ENCODE results near the gene TRDN. TPM values are rescaled to one million over a fixed set of nuclear protein-coding genes. Genes with fewer than 3 reads are reported as not detected.

TRDN gene
- total RNA-seq, 1 donor = not detected

DNA sequence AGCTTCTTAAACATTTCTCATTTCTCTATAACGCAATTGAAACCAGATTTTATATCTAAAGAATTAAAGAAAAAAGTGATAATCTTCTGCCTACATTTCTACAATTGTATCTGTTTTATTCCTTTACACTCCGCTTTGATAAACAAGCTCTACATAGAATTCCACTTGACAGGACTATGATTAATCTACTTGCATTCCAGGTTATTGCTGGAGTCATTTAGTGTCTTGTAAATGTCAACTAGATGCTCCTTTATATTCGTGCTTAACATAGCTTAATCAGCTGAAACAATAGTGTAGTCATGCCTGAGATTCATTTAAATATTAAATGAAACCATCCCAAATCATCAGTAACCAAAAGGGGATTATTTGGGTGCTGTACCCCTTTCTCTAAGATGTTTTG is 284.0 kb downstream of the TRDN start:
- TF ChIP-seq, protein P1, sequence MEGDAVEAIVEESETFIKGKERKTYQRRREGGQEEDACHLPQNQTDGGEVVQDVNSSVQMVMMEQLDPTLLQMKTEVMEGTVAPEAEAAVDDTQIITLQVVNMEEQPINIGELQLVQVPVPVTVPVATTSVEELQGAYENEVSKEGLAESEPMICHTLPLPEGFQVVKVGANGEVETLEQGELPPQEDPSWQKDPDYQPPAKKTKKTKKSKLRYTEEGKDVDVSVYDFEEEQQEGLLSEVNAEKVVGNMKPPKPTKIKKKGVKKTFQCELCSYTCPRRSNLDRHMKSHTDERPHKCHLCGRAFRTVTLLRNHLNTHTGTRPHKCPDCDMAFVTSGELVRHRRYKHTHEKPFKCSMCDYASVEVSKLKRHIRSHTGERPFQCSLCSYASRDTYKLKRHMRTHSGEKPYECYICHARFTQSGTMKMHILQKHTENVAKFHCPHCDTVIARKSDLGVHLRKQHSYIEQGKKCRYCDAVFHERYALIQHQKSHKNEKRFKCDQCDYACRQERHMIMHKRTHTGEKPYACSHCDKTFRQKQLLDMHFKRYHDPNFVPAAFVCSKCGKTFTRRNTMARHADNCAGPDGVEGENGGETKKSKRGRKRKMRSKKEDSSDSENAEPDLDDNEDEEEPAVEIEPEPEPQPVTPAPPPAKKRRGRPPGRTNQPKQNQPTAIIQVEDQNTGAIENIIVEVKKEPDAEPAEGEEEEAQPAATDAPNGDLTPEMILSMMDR (IDR thresholded peaks at IDR 0.05; ENCODE audit: insufficient read depth, low read depth, low read length) = no peak
- H3K4me3 ChIP-seq (ENCODE audit: low read depth, low read length) = no peak overlapping the region
- no peak for DNase-seq (ENCODE audit: low read depth)

DNA sequence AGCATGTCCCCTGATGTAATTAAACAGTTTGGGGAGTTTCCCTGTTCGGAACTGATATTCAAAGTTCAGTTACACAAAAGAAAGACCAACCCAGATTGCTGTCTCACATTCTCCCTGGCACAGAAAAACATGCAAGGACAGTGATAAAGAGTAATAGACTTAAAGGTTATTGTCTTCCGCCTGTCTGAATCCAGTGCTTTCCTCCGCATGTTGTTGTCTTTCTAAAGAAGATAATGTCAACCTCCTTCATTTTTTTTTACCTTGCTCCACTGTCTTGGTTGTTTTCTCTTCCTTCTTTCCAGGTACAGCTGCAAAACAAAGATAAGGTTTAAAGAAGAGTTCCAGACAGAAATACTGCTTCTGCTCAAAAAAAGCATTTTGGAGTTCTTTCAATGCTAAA is 284.5 kb downstream of the TRDN start:
- no peak for DNase-seq (ENCODE audit: low read depth)
- TF ChIP-seq, protein P1 (IDR thresholded peaks at IDR 0.05; ENCODE audit: insufficient read depth, low read depth, low read length) = no peak
- H3K4me3 ChIP-seq (ENCODE audit: low read depth, low read length) = no peak overlapping the region

DNA sequence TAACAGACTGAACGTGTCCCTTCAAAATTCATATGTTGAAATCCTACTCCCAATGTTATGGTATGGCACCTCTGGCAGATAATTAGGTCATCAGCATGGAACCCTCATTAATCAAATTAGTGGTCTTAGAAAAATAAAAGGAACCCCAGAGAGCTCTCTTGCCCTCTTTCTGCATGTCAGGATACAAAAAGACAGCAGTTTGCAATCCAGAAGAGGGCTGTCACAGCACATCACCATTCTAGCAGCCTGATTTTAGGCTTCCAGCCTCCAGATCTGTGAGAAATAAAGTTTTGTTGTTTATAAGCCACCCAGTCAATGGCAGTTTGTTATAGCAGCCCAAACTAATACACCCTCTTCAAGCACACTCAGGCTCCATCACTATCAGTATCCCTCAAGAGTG is 292.9 kb downstream of the TRDN start:
- no peak for DNase-seq (ENCODE audit: low read depth)
- TF ChIP-seq, protein P1 (IDR thresholded peaks at IDR 0.05; ENCODE audit: insufficient read depth, low read depth, low read length) = no peak
- no peak overlapping the region for H3K4me3 ChIP-seq (ENCODE audit: low read depth, low read length)

DNA sequence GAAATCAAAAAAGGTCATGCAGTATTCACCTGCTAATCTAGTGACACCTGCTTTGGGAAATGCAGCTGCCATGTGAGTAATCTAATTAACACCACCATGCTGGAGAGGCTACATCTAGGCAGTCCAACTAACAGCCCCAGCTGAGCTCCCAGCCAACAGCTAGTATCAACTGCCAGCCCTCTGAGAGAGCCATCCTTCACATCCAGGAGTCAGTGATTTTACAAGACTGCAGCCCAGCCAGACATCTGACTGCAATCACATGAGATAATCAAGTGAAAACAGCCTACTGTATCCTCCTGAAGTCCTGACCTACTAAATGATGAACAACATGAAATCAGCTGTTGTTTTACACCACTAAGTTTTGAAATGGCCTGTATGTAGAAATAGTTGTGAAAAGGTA is 298.4 kb downstream of the TRDN start:
- DNase-seq (ENCODE audit: low read depth) = no peak
- no peak overlapping the region for H3K4me3 ChIP-seq (ENCODE audit: low read depth, low read length)
- TF ChIP-seq, protein P1 (IDR thresholded peaks at IDR 0.05; ENCODE audit: insufficient read depth, low read depth, low read length) = no peak

DNA sequence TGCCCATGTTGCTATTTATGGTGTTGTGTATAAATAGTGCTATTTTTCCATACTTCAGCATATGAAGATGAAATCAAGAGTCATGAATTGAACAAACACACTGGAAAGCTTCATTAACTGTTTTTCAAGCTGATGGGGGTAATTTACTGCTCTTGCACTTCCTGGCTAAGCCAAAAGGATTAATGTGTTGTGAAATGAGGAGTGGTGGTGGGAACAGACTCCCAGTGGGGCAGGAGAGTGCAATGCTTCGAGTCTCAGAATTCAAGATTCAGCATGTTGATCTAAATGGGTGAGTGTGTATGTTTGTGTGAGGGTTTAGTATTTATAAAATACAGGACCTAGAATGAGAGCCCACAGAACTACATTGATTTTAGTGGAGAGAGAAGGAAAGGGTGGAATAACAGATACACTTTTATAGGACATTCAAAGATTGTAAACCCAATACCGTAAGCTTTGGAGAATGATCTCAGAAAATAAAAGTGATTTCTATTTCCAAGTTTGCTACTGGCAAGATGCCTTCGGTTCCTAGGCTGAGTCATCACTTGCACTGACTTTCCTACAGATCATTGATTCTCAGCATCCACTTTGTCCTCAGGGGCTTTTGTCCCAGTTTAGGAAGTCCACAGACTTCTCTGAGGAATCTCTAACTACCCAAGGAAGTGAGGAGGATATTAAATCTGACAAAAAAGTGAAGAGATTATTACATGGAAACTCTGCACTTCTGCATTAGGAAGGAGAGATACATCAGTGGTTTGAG is 303.6 kb downstream of the TRDN start:
- TF ChIP-seq, protein P1 (IDR thresholded peaks at IDR 0.05; ENCODE audit: insufficient read depth, low read depth, low read length) = no peak
- peak; percentile 0 for DNase-seq (ENCODE audit: low read depth)
- no peak overlapping the region for H3K4me3 ChIP-seq (ENCODE audit: low read depth, low read length)

DNA sequence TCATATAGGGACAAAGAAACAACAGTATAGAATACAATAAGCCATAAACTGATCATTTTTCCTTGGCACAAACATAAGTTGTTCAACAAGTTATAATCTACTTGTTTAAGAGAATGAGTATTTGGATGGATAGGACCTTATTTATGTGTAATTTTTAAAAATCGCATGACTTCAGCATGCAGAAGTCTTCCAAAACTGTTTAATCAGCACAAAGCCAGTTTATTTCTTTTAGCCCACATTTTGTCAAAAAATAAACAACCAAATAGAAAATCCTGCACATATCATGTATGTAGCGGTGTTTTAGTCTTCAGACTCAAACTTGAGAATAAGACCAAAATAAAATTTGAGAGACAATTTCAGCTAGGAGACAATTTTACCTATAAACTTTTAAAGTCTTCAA is 304.7 kb downstream of the TRDN start:
- TF ChIP-seq, protein P1 (IDR thresholded peaks at IDR 0.05; ENCODE audit: insufficient read depth, low read depth, low read length) = no peak
- DNase-seq (ENCODE audit: low read depth) = no peak
- H3K4me3 ChIP-seq (ENCODE audit: low read depth, low read length) = no peak overlapping the region

DNA sequence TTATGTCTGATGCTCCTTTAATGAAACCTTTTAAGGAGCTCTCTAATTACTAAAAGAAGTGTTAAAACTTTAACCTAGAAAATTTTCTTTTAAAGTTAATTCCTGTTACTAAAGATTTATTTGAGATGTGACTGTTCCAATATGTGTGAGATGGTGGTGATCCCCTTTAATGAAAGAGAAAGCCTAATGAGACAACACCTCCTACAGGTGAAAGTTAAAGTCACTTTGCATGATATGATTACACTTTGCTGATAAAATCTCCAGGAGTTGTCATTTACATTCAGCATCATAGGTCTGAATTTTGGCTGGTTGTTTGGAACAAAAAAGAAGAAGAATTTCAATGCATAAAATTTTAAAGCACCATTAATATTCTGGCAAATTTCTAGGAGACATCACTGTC is 307.4 kb downstream of the TRDN start:
- TF ChIP-seq, protein P1 (IDR thresholded peaks at IDR 0.05; ENCODE audit: insufficient read depth, low read depth, low read length) = no peak
- no peak overlapping the region for H3K4me3 ChIP-seq (ENCODE audit: low read depth, low read length)
- no peak for DNase-seq (ENCODE audit: low read depth)

Measured in fibroblast of villous mesenchyme (primary cell).